ENCODE data around the gene ANKRD11. TPM values are rescaled to one million over a fixed set of nuclear protein-coding genes. Genes with fewer than 3 reads are reported as not detected.
A peak's percentile ranks its signal among the peaks of the same experiment; 100 is the strongest.
"Not testable (repeated sequence)": the region's sequence is repeated elsewhere in the genome, so short reads cannot be mapped to it uniquely, and the experiment has no call there.

Gene ANKRD11
- total RNA-seq, 2 experiments from 2014 or later, result 144 to 145 TPM

- ChIA-PET CTCF (interaction anchor here (1.3 kb wide), 1 partner anchor 65 kb away, joined by 3 read pairs; no protein-coding TSS in a partner anchor), POLR2A (interaction anchor here (1.3 kb wide), 1 partner anchor 25 kb away, joined by 4 read pairs; no protein-coding TSS in a partner anchor)
- H3K4me3 Mint-ChIP-seq, result no peak overlapping the region
- no peak for ATAC-seq
- peaks cover 16% of the 10 kb centered on the region for H3K36me3 Mint-ChIP-seq (ENCODE audit: low read depth)
- H3K4me1 Mint-ChIP-seq, result peaks cover 65% of the 10 kb centered on the region
- intact Hi-C loops (cut with DNase I, micrococcal nuclease), result no loop called here
- H3K27ac Mint-ChIP-seq, result no peak overlapping the region
- no peaks in the 10 kb centered on the region for H3K27me3 Mint-ChIP-seq
- no peak for DNase-seq
- no peaks in the 10 kb centered on the region for H3K9me3 Mint-ChIP-seq (ENCODE audit: low read depth)
Measured at GRCh38 chr16:89460556-89460955, 29.8 kb downstream of the ANKRD11 start.

- H3K36me3 Mint-ChIP-seq (ENCODE audit: low read depth), result peaks cover 18% of the 10 kb centered on the region
- H3K27me3 Mint-ChIP-seq, result no peaks in the 10 kb centered on the region
- ChIA-PET CTCF (interaction anchor here (1.2 to 1.5 kb wide), 2 partner anchors 8 to 15 kb away, joined by 3 to 4 read pairs; no protein-coding TSS in a partner anchor), POLR2A (no interaction called here)
- intact Hi-C loops (cut with DNase I, micrococcal nuclease), result no loop called here
- ATAC-seq (no peak), DNase-seq (no peak)
- H3K27ac Mint-ChIP-seq, result peak overlapping the region; percentile 3
- no peak overlapping the region for H3K4me3 Mint-ChIP-seq
- H3K4me1 Mint-ChIP-seq, result peaks cover 61% of the 10 kb centered on the region
- H3K9me3 Mint-ChIP-seq (ENCODE audit: low read depth), result no peaks in the 10 kb centered on the region
Measured at GRCh38 chr16:89458967-89459366, 31.4 kb downstream of the ANKRD11 start.

- Mint-ChIP-seq H3K4me3 (no peak overlapping the region), H3K4me1 (peaks cover 62% of the 10 kb centered on the region), H3K9me3 (ENCODE audit: low read depth) (no peaks in the 10 kb centered on the region), H3K36me3 (ENCODE audit: low read depth) (peaks cover 18% of the 10 kb centered on the region), H3K27me3 (no peaks in the 10 kb centered on the region), H3K27ac (peak overlapping the region; percentile 3)
- ChIA-PET POLR2A (interaction anchor here (0.6 kb wide), 1 partner anchor 13 kb away, joined by 4 read pairs; no protein-coding TSS in a partner anchor), CTCF (interaction anchor here (1.2 to 1.5 kb wide), 2 partner anchors 8 to 14 kb away, joined by 3 to 4 read pairs; no protein-coding TSS in a partner anchor)
- intact Hi-C loops (cut with DNase I, micrococcal nuclease), result no loop called here
- ATAC-seq (no peak), DNase-seq (no peak)
Measured at GRCh38 chr16:89458551-89458950, 31.8 kb downstream of the ANKRD11 start.

- ATAC-seq, result no peak
- no peaks in the 10 kb centered on the region for H3K27me3 Mint-ChIP-seq
- peaks cover 74% of the 10 kb centered on the region for H3K4me1 Mint-ChIP-seq
- H3K36me3 Mint-ChIP-seq (ENCODE audit: low read depth), result peaks cover 16% of the 10 kb centered on the region
- H3K4me3 Mint-ChIP-seq, result no peak overlapping the region
- no peaks in the 10 kb centered on the region for H3K9me3 Mint-ChIP-seq (ENCODE audit: low read depth)
- intact Hi-C loops (cut with DNase I, micrococcal nuclease), result no loop called here
- no peak for DNase-seq
- POLR2A ChIA-PET, result no interaction called here
- CTCF ChIA-PET, result interaction anchor here (0.7 kb wide), 1 partner anchor 80 kb away, joined by 3 read pairs; no protein-coding TSS in a partner anchor
- H3K27ac Mint-ChIP-seq, result no peak overlapping the region
Measured at GRCh38 chr16:89456419-89456959, 33.9 kb downstream of the ANKRD11 start.

GRCh38 chr16:89455692-89456091 lies 34.7 kb downstream of the ANKRD11 start:
- ChIA-PET POLR2A (interaction anchor here (0.5 to 1.7 kb wide), 3 partner anchors 10 to 275 kb away, joined by 3 to 4 read pairs (median 3); no protein-coding TSS in a partner anchor), CTCF (interaction anchor here (0.7 to 1.2 kb wide), 3 partner anchors 10 to 118 kb away, joined by 3 to 7 read pairs (median 3); no protein-coding TSS in a partner anchor)
- ATAC-seq (no peak), DNase-seq (no peak)
- Mint-ChIP-seq H3K4me1 (peaks cover 74% of the 10 kb centered on the region), H3K27me3 (no peaks in the 10 kb centered on the region), H3K4me3 (no peak overlapping the region), H3K36me3 (ENCODE audit: low read depth) (peaks cover 16% of the 10 kb centered on the region), H3K27ac (no peak overlapping the region), H3K9me3 (ENCODE audit: low read depth) (no peaks in the 10 kb centered on the region)
- intact Hi-C loops (cut with DNase I, micrococcal nuclease), result loop anchor here in 1 of 2 experiments (2.0 kb wide), 1 partner anchor 73 kb away; no protein-coding TSS in a partner anchor

- Mint-ChIP-seq H3K4me1 (peaks cover 75% of the 10 kb centered on the region), H3K27me3 (no peaks in the 10 kb centered on the region), H3K27ac (peak overlapping the region; percentile 0), H3K9me3 (ENCODE audit: low read depth) (no peaks in the 10 kb centered on the region), H3K36me3 (ENCODE audit: low read depth) (peaks cover 15% of the 10 kb centered on the region), H3K4me3 (no peak overlapping the region)
- ChIA-PET CTCF (interaction anchor here (0.9 to 1.2 kb wide), 2 partner anchors 9 to 117 kb away, joined by 3 to 7 read pairs; no protein-coding TSS in a partner anchor), POLR2A (interaction anchor here (0.5 to 1.7 kb wide), 3 partner anchors 9 to 275 kb away, joined by 3 to 4 read pairs (median 3); no protein-coding TSS in a partner anchor)
- peak; percentile 59 for ATAC-seq
- no peak for DNase-seq
- intact Hi-C loops (cut with DNase I, micrococcal nuclease), result loop anchor here in 1 of 2 experiments (2.0 kb wide), 1 partner anchor 72 kb away; no protein-coding TSS in a partner anchor
Measured at GRCh38 chr16:89455178-89455577, 35.2 kb downstream of the ANKRD11 start.

- peaks cover 15% of the 10 kb centered on the region for H3K36me3 Mint-ChIP-seq (ENCODE audit: low read depth)
- ChIA-PET CTCF (interaction anchor here (0.9 to 1.2 kb wide), 2 partner anchors 8 to 117 kb away, joined by 3 to 7 read pairs; no protein-coding TSS in a partner anchor), POLR2A (interaction anchor here (0.7 to 1.7 kb wide), 2 partner anchors 9 to 995 kb away, joined by 3 to 4 read pairs; no protein-coding TSS in a partner anchor)
- not testable (repeated sequence) for H3K27me3 Mint-ChIP-seq; H3K4me3 Mint-ChIP-seq; H3K27ac Mint-ChIP-seq; ATAC-seq; H3K9me3 Mint-ChIP-seq (ENCODE audit: low read depth); DNase-seq
- peaks cover 80% of the 10 kb centered on the region for H3K4me1 Mint-ChIP-seq
- intact Hi-C loops (cut with DNase I, micrococcal nuclease), result loop anchor here in 1 of 2 experiments (2.0 kb wide), 1 partner anchor 72 kb away; no protein-coding TSS in a partner anchor
Measured at GRCh38 chr16:89454378-89455125, 35.8 kb downstream of the ANKRD11 start.

GRCh38 chr16:89453501-89454321 lies 36.6 kb downstream of the ANKRD11 start:
- no peak overlapping the region for H3K4me3 Mint-ChIP-seq
- H3K4me1 Mint-ChIP-seq, result peaks cover 80% of the 10 kb centered on the region
- peaks cover 11% of the 10 kb centered on the region for H3K36me3 Mint-ChIP-seq (ENCODE audit: low read depth)
- ATAC-seq, result peak; percentile 40
- H3K27ac Mint-ChIP-seq, result peak overlapping the region; percentile 22
- no peaks in the 10 kb centered on the region for H3K27me3 Mint-ChIP-seq
- ChIA-PET POLR2A (interaction anchor here (0.7 kb wide), 1 partner anchor 994 kb away, joined by 3 read pairs; no protein-coding TSS in a partner anchor), CTCF (no interaction called here)
- H3K9me3 Mint-ChIP-seq (ENCODE audit: low read depth), result no peaks in the 10 kb centered on the region
- no peak for DNase-seq
- intact Hi-C loops (cut with DNase I, micrococcal nuclease), result loop anchor here in 1 of 2 experiments (2.0 kb wide), 1 partner anchor 71 kb away; no protein-coding TSS in a partner anchor

GRCh38 chr16:89452925-89453324 lies 37.4 kb downstream of the ANKRD11 start:
- POLR2A ChIA-PET, result no interaction called here

GRCh38 chr16:89452241-89452640 lies 38.1 kb downstream of the ANKRD11 start:
- H3K4me1 Mint-ChIP-seq, result peaks cover 83% of the 10 kb centered on the region
- no peak overlapping the region for H3K27ac Mint-ChIP-seq
- no peaks in the 10 kb centered on the region for H3K9me3 Mint-ChIP-seq (ENCODE audit: low read depth)
- ATAC-seq (peak; percentile 31), DNase-seq (no peak)
- H3K4me3 Mint-ChIP-seq, result no peak overlapping the region
- ChIA-PET POLR2A (interaction anchor here (0.7 kb wide), 1 partner anchor 33 kb away, joined by 4 read pairs; no protein-coding TSS in a partner anchor), CTCF (interaction anchor here (1.6 kb wide), 1 partner anchor 17 kb away, joined by 4 read pairs; no protein-coding TSS in a partner anchor)
- H3K36me3 Mint-ChIP-seq (ENCODE audit: low read depth), result peaks cover 7% of the 10 kb centered on the region
- intact Hi-C loops (cut with DNase I, micrococcal nuclease), result no loop called here
- no peaks in the 10 kb centered on the region for H3K27me3 Mint-ChIP-seq

More at GRCh38 chr16:89452925-89453324, 37.4 kb downstream of the ANKRD11 start:
- H3K27me3 Mint-ChIP-seq, result no peaks in the 10 kb centered on the region
- ATAC-seq (no peak), DNase-seq (no peak)
- peaks cover 82% of the 10 kb centered on the region for H3K4me1 Mint-ChIP-seq
- H3K27ac Mint-ChIP-seq, result no peak overlapping the region
- intact Hi-C loops (cut with DNase I, micrococcal nuclease), result no loop called here
- H3K4me3 Mint-ChIP-seq, result no peak overlapping the region
- CTCF ChIA-PET, result no interaction called here
- no peaks in the 10 kb centered on the region for H3K9me3 Mint-ChIP-seq (ENCODE audit: low read depth)
- peaks cover 7% of the 10 kb centered on the region for H3K36me3 Mint-ChIP-seq (ENCODE audit: low read depth)

Measured in activated CD4-positive, alpha-beta T cell treated with anti-CD3 and anti-CD28 coated beads for 36 hours (primary cell).